ENCODE results near the gene USP5. TPM values are rescaled to one million over a fixed set of nuclear protein-coding genes. Genes with fewer than 3 reads are reported as not detected.

The USP5 gene
- total and polyA plus RNA-seq, 2 of the 8 experiments (the other 6 are each of a cell fraction or from before 2014, with no cell fraction given), result 66.5 to 148 TPM

DNA sequence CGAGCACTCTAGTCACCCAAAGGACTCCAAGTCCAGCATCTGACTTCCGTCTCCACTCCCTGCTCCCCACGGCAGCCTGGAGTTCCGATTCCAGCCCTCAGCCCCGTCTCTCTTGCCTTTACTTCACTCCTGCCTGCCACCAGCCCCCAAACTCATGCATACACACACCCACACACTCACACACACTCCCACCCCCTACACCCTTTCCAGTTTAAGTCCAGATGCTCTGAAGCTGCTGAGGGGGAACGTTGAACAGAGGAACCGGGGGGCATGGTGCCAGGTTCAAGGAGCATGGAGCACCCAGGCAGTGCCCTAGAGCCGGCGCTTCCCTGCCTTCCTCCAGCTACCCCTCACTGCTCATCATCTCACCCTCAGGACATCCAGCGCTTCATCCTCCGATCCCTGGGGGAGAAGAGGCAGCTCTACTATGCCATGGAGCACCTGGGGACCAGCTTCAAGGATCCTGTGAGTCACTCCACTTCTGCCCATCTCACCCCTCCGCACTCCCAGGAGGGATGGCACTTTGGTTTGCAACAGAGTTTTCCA, 20.4 kb upstream of the USP5 start (continued):
- no peak for TF ChIP-seq KDM4A (IDR thresholded peaks at IDR 0.05; ENCODE audit: low read depth, low read length, severe bottlenecking)
- no peak for TF ChIP-seq GABPA (IDR thresholded peaks at IDR 0.05; ENCODE audit: borderline replicate concordance, insufficient read depth, low read length)
- TF ChIP-seq HDAC6 (IDR thresholded peaks at IDR 0.05; ENCODE audit: low read depth, low read length), result no peak
- TF ChIP-seq, protein P1, sequence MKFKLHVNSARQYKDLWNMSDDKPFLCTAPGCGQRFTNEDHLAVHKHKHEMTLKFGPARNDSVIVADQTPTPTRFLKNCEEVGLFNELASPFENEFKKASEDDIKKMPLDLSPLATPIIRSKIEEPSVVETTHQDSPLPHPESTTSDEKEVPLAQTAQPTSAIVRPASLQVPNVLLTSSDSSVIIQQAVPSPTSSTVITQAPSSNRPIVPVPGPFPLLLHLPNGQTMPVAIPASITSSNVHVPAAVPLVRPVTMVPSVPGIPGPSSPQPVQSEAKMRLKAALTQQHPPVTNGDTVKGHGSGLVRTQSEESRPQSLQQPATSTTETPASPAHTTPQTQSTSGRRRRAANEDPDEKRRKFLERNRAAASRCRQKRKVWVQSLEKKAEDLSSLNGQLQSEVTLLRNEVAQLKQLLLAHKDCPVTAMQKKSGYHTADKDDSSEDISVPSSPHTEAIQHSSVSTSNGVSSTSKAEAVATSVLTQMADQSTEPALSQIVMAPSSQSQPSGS (IDR thresholded peaks at IDR 0.05; ENCODE audit: low read length), result no peak

All from H1 (cell line).